HepG2 (cell line): ENCODE measurements around the gene KLC4. TPM values are rescaled to one million over a fixed set of nuclear protein-coding genes. Genes with fewer than 3 reads are reported as not detected.

Experiments
- FOXC1 ChIP-seq: sonication (generic); formaldehyde crosslinking; IDR thresholded peaks from 2 replicates; pipeline ENCODE4 v1.8.0; 2022; ENCODE audit warnings: mild to moderate bottlenecking, missing genetic modification reagents, borderline replicate concordance
- GMEB1 ChIP-seq: sonication (generic); formaldehyde crosslinking; IDR thresholded peaks from 2 replicates; pipeline ENCODE4 v1.5.1; 2020; ENCODE audit warnings: missing genetic modification reagents, mild to moderate bottlenecking, borderline replicate concordance
- HDAC2 ChIP-seq: sonication (generic); formaldehyde crosslinking; IDR thresholded peaks from 2 replicates; pipeline ENCODE4 v1.4.0; 2020; ENCODE audit warnings: missing genetic modification reagents
- HMG20A ChIP-seq: IDR thresholded peaks from 2 replicates; pipeline ENCODE4 v1.6.1; 2016; ENCODE audit warnings: borderline replicate concordance
- HOMEZ ChIP-seq: IDR thresholded peaks from 2 replicates; pipeline ENCODE4 v1.6.1; 2016; ENCODE audit warnings: low read depth
- MBNL3 ChIP-seq: fragments of 250-450 bp; sonication (Bioruptor Pico); conservative IDR thresholded peaks from 2 replicates; pipeline ENCODE4 v1.8.0; 2022; ENCODE audit warnings: mild to moderate bottlenecking, inconsistent platforms
- NR2C2 ChIP-seq: sonication (generic); formaldehyde crosslinking; IDR thresholded peaks from 2 replicates; pipeline ENCODE4 v1.4.0; 2020; ENCODE audit warnings: missing genetic modification reagents, mild to moderate bottlenecking, moderate library complexity, borderline replicate concordance
- SETDB1 ChIP-seq: sonication (generic); formaldehyde crosslinking; IDR thresholded peaks from 2 replicates; pipeline ENCODE4 v1.5.1; 2020; ENCODE audit warnings: missing genetic modification reagents, mild to moderate bottlenecking, borderline replicate concordance
- SUZ12 ChIP-seq: fragments of 150-350 bp; IDR thresholded peaks from 2 replicates; pipeline ENCODE4 v1.6.1; 2014; ENCODE audit warnings: low read depth, low read length
- TFAP4 ChIP-seq: sonication (generic); IDR thresholded peaks from 2 replicates; pipeline ENCODE4 v1.6.1; 2016; ENCODE audit warnings: low read depth, borderline replicate concordance
- TOE1 ChIP-seq: sonication (generic); formaldehyde crosslinking; IDR thresholded peaks from 2 replicates; pipeline ENCODE4 v1.4.0; 2020; ENCODE audit warnings: mild to moderate bottlenecking, missing genetic modification reagents
- ZC3H4 ChIP-seq: sonication (generic); formaldehyde crosslinking; IDR thresholded peaks from 2 replicates; pipeline ENCODE4 v1.4.0; 2020; ENCODE audit warnings: missing genetic modification reagents, borderline replicate concordance
- ZFP36 ChIP-seq: fragments of 150-350 bp; IDR thresholded peaks from 2 replicates; pipeline ENCODE4 v1.6.1; 2018; ENCODE audit warnings: borderline replicate concordance, low read length, low read depth; ENCODE audit not compliant: partially characterized antibody
- ZIK1 ChIP-seq: sonication (generic); formaldehyde crosslinking; IDR thresholded peaks from 2 replicates; pipeline ENCODE4 v1.5.0; 2020; ENCODE audit warnings: mild to moderate bottlenecking, low read depth, missing genetic modification reagents, borderline replicate concordance
- ZKSCAN8 ChIP-seq: IDR thresholded peaks from 2 replicates; pipeline ENCODE4 v1.6.1; 2016; ENCODE audit warnings: borderline replicate concordance, missing genetic modification reagents, missing compliant biosample characterization
- ZMYM2 ChIP-seq: sonication (generic); formaldehyde crosslinking; IDR thresholded peaks from 2 replicates; pipeline ENCODE4 v1.8.0; 2022; ENCODE audit warnings: mild to moderate bottlenecking, missing genetic modification reagents
- ZNF567 ChIP-seq: sonication (generic); formaldehyde crosslinking; IDR thresholded peaks from 2 replicates; pipeline ENCODE4 v1.8.1; 2023; ENCODE audit warnings: mild to moderate bottlenecking, missing genetic modification reagents, borderline replicate concordance
- ZNF703 ChIP-seq: sonication (generic); formaldehyde crosslinking; IDR thresholded peaks from 2 replicates; pipeline ENCODE4 v1.5.1; 2020; ENCODE audit warnings: missing genetic modification reagents, mild to moderate bottlenecking, moderate library complexity, borderline replicate concordance
- ZNF704 ChIP-seq: sonication (generic); formaldehyde crosslinking; IDR thresholded peaks from 2 replicates; pipeline ENCODE4 v1.8.1; 2023; ENCODE audit warnings: mild to moderate bottlenecking, inconsistent platforms, moderate library complexity, missing genetic modification reagents, borderline replicate concordance
- ZNF839 ChIP-seq: sonication (generic); formaldehyde crosslinking; IDR thresholded peaks from 2 replicates; pipeline ENCODE4 v1.4.0; 2020; ENCODE audit warnings: missing genetic modification reagents, mild to moderate bottlenecking, borderline replicate concordance
- ZNF841 ChIP-seq: sonication (generic); formaldehyde crosslinking; IDR thresholded peaks from 2 replicates; pipeline ENCODE4 v1.8.1; 2023; ENCODE audit warnings: missing genetic modification reagents, borderline replicate concordance
- ZSCAN21 ChIP-seq: sonication (generic); formaldehyde crosslinking; IDR thresholded peaks from 2 replicates; pipeline ENCODE4 v1.8.0; 2022; ENCODE audit warnings: mild to moderate bottlenecking, missing genetic modification reagents, moderate library complexity, borderline replicate concordance
- polyA plus RNA-seq, 8 experiments: library from polyadenylated mRNA; depleted of rRNA in 3 of 8; stranded (reverse) in 7 of 8; unstranded in 1 of 8; fragments of >200 nt; fragmentation: Illumina TruSeq in 4 of 8; extraction: Trizol in 4 of 8; gene quantifications; 2 replicates each; pipeline versions ENCODE4 v1.2.1 to v1.2.3, GENCODE V29; 2011 to 2016; ENCODE audit warnings: low read depth in 4 of 8, missing spikeins in 1 of 8, mixed read lengths in 1 of 8; ENCODE audit not compliant: insufficient read depth in 1 of 8
- total RNA-seq, 5 experiments: library from RNA; depleted of rRNA; stranded (reverse); fragments of >200 nt; fragmentation: Illumina TruSeq; extraction: Trizol; gene quantifications; 2 replicates each; pipeline ENCODE4 v1.2.3, GENCODE V29; 2016; ENCODE audit warnings: low read depth in 1 of 5

KLC4 gene
- total and polyA plus RNA-seq, 2 of the 13 experiments (the other 11 are each of a cell fraction or from before 2014, with no cell fraction given), result 45.4 to 70.4 TPM

- peak; percentile 88; the same call in 1 of the 2 replicates for TF ChIP-seq TFAP4
- TF ChIP-seq HOMEZ (CRISPR knock-in tag), result no peak
- TF ChIP-seq ZNF704 (CRISPR knock-in tag), result no peak
- TF ChIP-seq SUZ12, result no peak
- no peak for TF ChIP-seq ZNF841 (CRISPR knock-in tag)
- no peak for TF ChIP-seq SETDB1 (CRISPR knock-in tag)
- TF ChIP-seq ZC3H4, result no peak
- TF ChIP-seq ZMYM2 (CRISPR knock-in tag), result no peak; the same call in 1 of the 2 replicates
- TF ChIP-seq HMG20A (CRISPR knock-in tag), result no peak
- TF ChIP-seq ZFP36, result no peak
- TF ChIP-seq ZSCAN21, result no peak; the same call in 1 of the 2 replicates
- no peak; the same call in 1 of the 2 replicates for TF ChIP-seq ZNF567 (CRISPR knock-in tag)
- no peak for TF ChIP-seq ZNF839 (CRISPR knock-in tag)
- peak; percentile 59; the same call in 1 of the 2 replicates for TF ChIP-seq FOXC1
- TF ChIP-seq GMEB1, result peak; percentile 91
- TF ChIP-seq ZKSCAN8 (CRISPR knock-in tag), result no peak
- peak; percentile 39; the same call in 1 of the 2 replicates for TF ChIP-seq NR2C2
- 0 out of 2 replicates have a peak, but pooled peaks have one; percentile 16 for TF ChIP-seq HDAC2
- no peak for TF ChIP-seq ZIK1
- no peak for TF ChIP-seq ZNF703
- TF ChIP-seq MBNL3 (CRISPR knock-in tag), result no peak
- TF ChIP-seq TOE1, result no peak
These were observed 38.0 kb upstream of the KLC4 start, which contains the start of gene RRP36 (continued) for GRCh38 chr6:43021270-43022047.
